GM12878 (cell line): Measurements from ENCODE around the gene NAP1L5. TPM values are rescaled to one million over a fixed set of nuclear protein-coding genes. Genes with fewer than 3 reads are reported as not detected.

Source experiments
- ATAC-seq: fragments of 200-7000 bp; cut with Tn5 transposase; 3 replicates; pipeline ENCODE4 v1.9.1; 2020; ENCODE audit warnings: mild to moderate bottlenecking, moderate library complexity
- BruUV-seq: library from RNA; stranded (reverse); fragments of 400-500 nt; replicated peaks from 2 replicates; lab custom pipeline; 2021; lab: Mats Ljungman, UMichigan
- CTCF ChIA-PET: fragments of 300-600 bp; sonication (Branson Sonifier 250); formaldehyde crosslinking; extraction: SDS; loops from one replicate; lab custom pipeline; 2021; ENCODE audit warnings: inconsistent platforms; lab: Yijun Ruan, JAX
- POLR2A ChIA-PET: fragments of 350-600 bp; formaldehyde crosslinking; extraction: SDS; loops from one replicate; lab custom pipeline; 2021; ENCODE audit warnings: inconsistent platforms; lab: Charles Lee
- RAD21 ChIA-PET: fragments of 300-600 bp; sonication (Branson Sonifier 250); formaldehyde crosslinking; loops from one replicate; lab custom pipeline; 2023; ENCODE audit warnings: antibody characterized with exemption; ENCODE audit not compliant: unreplicated experiment; lab: Charles Lee
- SMC1A ChIA-PET: fragments of 300-600 bp; sonication (Branson Sonifier 250); formaldehyde crosslinking; loops from one replicate; lab custom pipeline; 2023; ENCODE audit not compliant: unreplicated experiment, uncharacterized antibody; lab: Charles Lee
- DNase-seq: peaks from one replicate; pipeline ENCODE4 v3.0.0-alpha.2; 2011; ENCODE audit warnings: low read depth, low spot score
- FAIRE-seq: peaks from 3 replicates; lab custom pipeline; 2011; peaks lifted over from hg19 to GRCh38; lab: Jason Lieb, UNC
- H2AFZ ChIP-seq: 2 replicates; pipeline ENCODE4 v1.6.0; 2011; ENCODE audit warnings: low read depth, low read length, control low read depth; ENCODE audit not compliant: control insufficient read depth
- H3K27ac ChIP-seq: 2 replicates; pipeline ENCODE4 v1.5.1; 2011; ENCODE audit warnings: control low read depth; ENCODE audit not compliant: control insufficient read depth, insufficient read depth
- H3K27me3 ChIP-seq, 2 experiments: replicated peaks in 1 of 2; 2 replicates each; pipeline versions ENCODE4 v1.6.0 to v1.6.1; 2011; ENCODE audit warnings: low read length in 1 of 2; ENCODE audit not compliant: control insufficient read depth in 2 of 2, insufficient read depth in 2 of 2
- H3K36me3 ChIP-seq, 2 experiments: 2 replicates each; pipeline ENCODE4 v1.5.1; 2011; ENCODE audit warnings: low read length in 1 of 2; ENCODE audit not compliant: control insufficient read depth in 2 of 2, insufficient read depth in 2 of 2
- H3K4me1 ChIP-seq: 2 replicates; pipeline ENCODE4 v1.6.1; 2011; ENCODE audit warnings: mild to moderate bottlenecking, low read length, moderate library complexity, mixed read lengths; ENCODE audit not compliant: control insufficient read depth, insufficient read depth
- H3K4me2 ChIP-seq: 2 replicates; pipeline ENCODE4 v1.6.0; 2011; ENCODE audit warnings: control low read depth; ENCODE audit not compliant: control insufficient read depth, insufficient read depth
- H3K4me3 ChIP-seq: fragments of 200-600 bp; sonication (generic); 2 replicates; pipeline ENCODE4 v1.5.1; 2016
- H3K79me2 ChIP-seq: 2 replicates; pipeline ENCODE4 v1.6.0; 2011; ENCODE audit warnings: low read length; ENCODE audit not compliant: control insufficient read depth, insufficient read depth
- H3K9ac ChIP-seq: 2 replicates; pipeline ENCODE4 v1.8.0; 2011; ENCODE audit warnings: low read length, control low read depth, mixed read lengths; ENCODE audit not compliant: control insufficient read depth, insufficient read depth
- H3K9me3 ChIP-seq: replicated peaks from 3 replicates; pipeline ENCODE4 v1.5.1; 2011; ENCODE audit warnings: mild to moderate bottlenecking, low read length; ENCODE audit not compliant: control insufficient read depth, insufficient read depth
- H4K20me1 ChIP-seq: 2 replicates; pipeline ENCODE4 v1.6.0; 2011; ENCODE audit not compliant: control insufficient read depth, insufficient read depth
- FOXK2 ChIP-seq: fragments of 450-650 bp; IDR thresholded peaks from 2 replicates; pipeline ENCODE4 v1.6.1; 2017; ENCODE audit warnings: mild to moderate bottlenecking, moderate library complexity
- GATAD2B ChIP-seq: fragments of 450-650 bp; conservative IDR thresholded peaks from 2 replicates; pipeline ENCODE4 v1.6.1; 2017; ENCODE audit warnings: low read depth, mild to moderate bottlenecking, moderate library complexity
- HSF1 ChIP-seq: fragments of 150-350 bp; IDR thresholded peaks from 2 replicates; pipeline ENCODE4 v1.6.1; 2014; ENCODE audit warnings: mild to moderate bottlenecking, low read depth, low read length
- PAX5 ChIP-seq: IDR thresholded peaks from 2 replicates; pipeline ENCODE4 v1.6.1; 2011; ENCODE audit warnings: low read depth, low read length, borderline replicate concordance
- REST ChIP-seq: IDR thresholded peaks from 2 replicates; pipeline ENCODE4 v1.6.1; 2012; ENCODE audit warnings: mild to moderate bottlenecking, low read depth, low read length
- WGBS: methylation state at CpG from one replicate; pipeline ENCODE4 v1.1.6; 2016; ENCODE audit warnings: low lambda C conversion rate; ENCODE audit not compliant: insufficient replicate concordance, insufficient coverage; ENCODE audit errors: missing lambda C conversion rate; 5-methylcytosine and 5-hydroxymethylcytosine counted together
- in situ Hi-C: fragments of 300-500 bp; cut with MboI; formaldehyde crosslinking; loops from 9 replicates; pipeline ENCODE4 v1.14.3; 2018; ENCODE audit warnings: mixed read lengths
- intact Hi-C: fragments of 100-400 bp; cut with micrococcal nuclease; formaldehyde crosslinking; loops from one replicate; pipeline ENCODE4 v1.14.2; 2022; ENCODE audit not compliant: unreplicated experiment
- polyA plus RNA-seq, 11 experiments: library from polyadenylated mRNA; depleted of rRNA in 4 of 11; unstranded in 6 of 11; stranded (reverse) in 5 of 11; fragments of >200 nt; fragmentation: Nextera tagmentation in 4 of 11; fragmentation: Illumina TruSeq in 1 of 11; extraction: Ambion mirVana in 4 of 11; extraction: Trizol in 1 of 11; gene quantifications; 1 replicate in 1 of 11; 2 replicates in 10 of 11; pipeline versions ENCODE4 v1.2.1 to v1.2.3, GENCODE V29; 2011 to 2016; ENCODE audit warnings: inconsistent platforms in 2 of 11, missing spikeins in 2 of 11, low read depth in 1 of 11
- total RNA-seq, 4 experiments: library from RNA; depleted of rRNA in 3 of 4; stranded (reverse); fragments of >200 nt in 3 of 4; fragmentation: Illumina TruSeq in 1 of 4; extraction: Trizol in 1 of 4; gene quantifications; 2 replicates each; pipeline versions ENCODE4 v1.2.1 to v1.2.3, GENCODE V29; 2013 to 2021

The NAP1L5 gene
- total and polyA plus RNA-seq, 10 of the 15 experiments (the other 5 are each of a cell fraction or from before 2014, with no cell fraction given), result 2.1 to 5.3 (median 3.7) TPM

GRCh38 chr4:88725143-88725542, 27.5 kb upstream of the NAP1L5 start:
- no peak overlapping the region for H3K4me2 ChIP-seq
- FAIRE-seq, result no peak
- TF ChIP-seq FOXK2 (no peak), GATAD2B (no peak), REST (no peak), PAX5 (no peak), HSF1 (no peak)
- H3K9me3 ChIP-seq, result no peaks in the 10 kb centered on the region
- no peaks in the 10 kb centered on the region for H3K79me2 ChIP-seq
- POLR2A ChIA-PET, result no interaction called here
- H3K9ac ChIP-seq, result no peak overlapping the region
- 74% methylated on average over 4 of the region's 4 CpGs for WGBS
- no peak for DNase-seq
- CTCF ChIA-PET, result interaction anchor here (1.0 to 1.2 kb wide), 2 partner anchors 11 to 94 kb away, joined by 3 read pairs; no protein-coding TSS in a partner anchor
- SMC1A ChIA-PET, result interaction anchor here (1.1 to 1.9 kb wide), 5 partner anchors 10 to 299 kb away, joined by 3 to 6 read pairs (median 4); no protein-coding TSS in a partner anchor
- H3K4me1 ChIP-seq, result no peaks in the 10 kb centered on the region
- H3K27ac ChIP-seq, result no peak overlapping the region
- no peaks in the 10 kb centered on the region for H3K36me3 ChIP-seq
- no TSS peak for BruUV-seq
- no peak for ATAC-seq
- H3K4me3 ChIP-seq, result no peak overlapping the region
- H4K20me1 ChIP-seq, result no peaks in the 10 kb centered on the region
- intact Hi-C loops (no loop called here), in situ Hi-C loops (no loop called here)
- H2AFZ ChIP-seq, result no peak overlapping the region
- RAD21 ChIA-PET, result no interaction called here
- H3K27me3 ChIP-seq, result no peaks in the 10 kb centered on the region
